H1 (cell line): ENCODE measurements around the gene SPG11. TPM values are rescaled to one million over a fixed set of nuclear protein-coding genes. Genes with fewer than 3 reads are reported as not detected.

Source experiments
- ASH2L ChIP-seq: fragments of 200-600, 300-600 bp; sonication (generic); IDR thresholded peaks from one replicate; pipeline ENCODE4 v1.7.1; 2017; ENCODE audit warnings: low read length
- ATF3 ChIP-seq: IDR thresholded peaks from 2 replicates; pipeline ENCODE4 v1.6.1; 2011; ENCODE audit warnings: low read depth, mild to moderate bottlenecking, low read length; ENCODE audit not compliant: insufficient read depth
- BCL11A ChIP-seq, 2 experiments: IDR thresholded peaks; one replicate each; pipeline ENCODE4 v1.6.1; 2011; ENCODE audit warnings: low read depth in 2 of 2, low read length in 2 of 2, mild to moderate bottlenecking in 2 of 2
- CBX5 ChIP-seq: fragments of 300-800, 300-1000 bp; sonication (generic); IDR thresholded peaks from 2 replicates; pipeline ENCODE4 v1.7.1; 2016; ENCODE audit warnings: antibody characterized with exemption, low read length, low read depth
- CEBPB ChIP-seq: IDR thresholded peaks from 2 replicates; pipeline ENCODE4 v1.6.1; 2012; ENCODE audit warnings: low read depth, low read length
- CHD1 ChIP-seq: IDR thresholded peaks from 2 replicates; pipeline ENCODE4 v1.6.1; 2012; ENCODE audit warnings: low read depth, low read length, improper control_type of control experiment
- CHD2 ChIP-seq: IDR thresholded peaks from 2 replicates; pipeline ENCODE4 v1.6.1; 2012; ENCODE audit warnings: low read length, improper control_type of control experiment
- CREB1 ChIP-seq: IDR thresholded peaks from 2 replicates; pipeline ENCODE4 v1.6.1; 2012; ENCODE audit warnings: inconsistent platforms
- FOSL1 ChIP-seq: IDR thresholded peaks from 2 replicates; pipeline ENCODE4 v1.6.1; 2011; ENCODE audit warnings: mild to moderate bottlenecking, low read depth, low read length, moderate library complexity; ENCODE audit not compliant: insufficient read depth
- GABPA ChIP-seq: IDR thresholded peaks from 2 replicates; pipeline ENCODE4 v1.6.1; 2011; ENCODE audit warnings: mild to moderate bottlenecking, low read length, moderate library complexity, borderline replicate concordance; ENCODE audit not compliant: insufficient read depth
- HDAC2 ChIP-seq, 2 experiments: fragments of 300-600 bp in 1 of 2; sonication (generic) in 1 of 2; IDR thresholded peaks; 2 replicates each; pipeline ENCODE4 v1.6.1; 2011 to 2012; ENCODE audit warnings: low read depth in 2 of 2, low read length in 2 of 2, mild to moderate bottlenecking in 2 of 2, moderate library complexity in 2 of 2, borderline replicate concordance in 1 of 2, inconsistent platforms in 1 of 2
- JUN ChIP-seq: IDR thresholded peaks from 2 replicates; pipeline ENCODE4 v1.6.1; 2011; ENCODE audit warnings: low read depth, mild to moderate bottlenecking, improper control_type of control experiment, low read length
- KDM5A ChIP-seq: fragments of 200-600 bp; IDR thresholded peaks from 2 replicates; pipeline ENCODE4 v1.7.1; 2012; ENCODE audit warnings: mild to moderate bottlenecking, low read length, inconsistent platforms, mixed read lengths
- MAFK ChIP-seq: IDR thresholded peaks from 2 replicates; pipeline ENCODE4 v1.6.1; 2012; ENCODE audit warnings: low read depth, mild to moderate bottlenecking, improper control_type of control experiment, low read length
- MAX ChIP-seq: IDR thresholded peaks from 2 replicates; pipeline ENCODE4 v1.6.1; 2012; ENCODE audit warnings: inconsistent platforms
- NANOG ChIP-seq: IDR thresholded peaks from 2 replicates; pipeline ENCODE4 v1.6.1; 2011; ENCODE audit warnings: low read length, low read depth, mild to moderate bottlenecking, inconsistent platforms; ENCODE audit not compliant: insufficient read depth, poor library complexity, severe bottlenecking
- PHF8 ChIP-seq: fragments of 200-600 bp; sonication (generic); conservative IDR thresholded peaks from 2 replicates; pipeline ENCODE4 v1.7.1; 2012; ENCODE audit warnings: low read depth, mild to moderate bottlenecking, inconsistent platforms, low read length, moderate library complexity
- POLR2A ChIP-seq, 2 experiments: IDR thresholded peaks; 1 replicate in 1 of 2; 2 replicates in 1 of 2; pipeline ENCODE4 v1.6.1; 2011; ENCODE audit warnings: low read depth in 2 of 2, low read length in 2 of 2, mild to moderate bottlenecking in 2 of 2; ENCODE audit errors: control extremely low read depth in 1 of 2
- POU5F1 ChIP-seq: IDR thresholded peaks from 2 replicates; pipeline ENCODE4 v1.6.1; 2011; ENCODE audit warnings: low read depth, mild to moderate bottlenecking, low read length, moderate library complexity
- RNF2 ChIP-seq: fragments of 200-900, 300-1000 bp; sonication (generic); IDR thresholded peaks from 2 replicates; pipeline ENCODE4 v1.7.1; 2016; ENCODE audit warnings: borderline replicate concordance, low read depth, mild to moderate bottlenecking, antibody characterized with exemption, low read length; ENCODE audit not compliant: poor library complexity, severe bottlenecking; ENCODE audit errors: missing control alignments
- SAP30 ChIP-seq: fragments of 300-600 bp; sonication (generic); IDR thresholded peaks from 2 replicates; pipeline ENCODE4 v1.7.1; 2012; ENCODE audit warnings: low read length, moderate library complexity, mild to moderate bottlenecking, inconsistent platforms; ENCODE audit not compliant: insufficient read depth, insufficient replicate concordance
- SP2 ChIP-seq: IDR thresholded peaks from 2 replicates; pipeline ENCODE4 v1.6.1; 2012; ENCODE audit warnings: mild to moderate bottlenecking, low read length, inconsistent platforms
- TAF1 ChIP-seq: IDR thresholded peaks from 2 replicates; pipeline ENCODE4 v1.6.1; 2011; ENCODE audit warnings: mild to moderate bottlenecking, low read depth, low read length
- TEAD4 ChIP-seq: IDR thresholded peaks from 2 replicates; pipeline ENCODE4 v1.6.1; 2012; ENCODE audit warnings: low read depth, low read length, inconsistent platforms, mixed read lengths
- YY1 ChIP-seq: IDR thresholded peaks from 2 replicates; pipeline ENCODE4 v1.6.1; 2011; ENCODE audit warnings: low read depth, mild to moderate bottlenecking, low read length
- polyA plus RNA-seq, 7 experiments: library from polyadenylated mRNA; depleted of rRNA in 3 of 7; stranded (reverse) in 5 of 7; unstranded in 2 of 7; fragments of >200 nt in 5 of 7; fragments of 200-250 nt in 2 of 7; gene quantifications; 1 replicate in 5 of 7; 2 replicates in 1 of 7; 4 replicates in 1 of 7; pipeline versions ENCODE4 v1.2.1 to v1.2.3, GENCODE V29; 2011 to 2013; ENCODE audit warnings: missing spikeins in 2 of 7, mixed read lengths in 2 of 7
- total RNA-seq: library from RNA; stranded (reverse); fragmentation: NEBNext Ultra II Directional; extraction: Animal tissue kit (Norgen Biotek cat#: 25700); gene quantifications from 2 replicates; pipeline ENCODE4 v1.2.1, GENCODE V29; 2021

Gene SPG11
- total and polyA plus RNA-seq, 2 of the 8 experiments (the other 6 are each of a cell fraction or from before 2014, with no cell fraction given) = 37.1 to 38.6 TPM

- no peak for TF ChIP-seq FOSL1
- TF ChIP-seq PHF8 = peak; percentile 55
- no peak for TF ChIP-seq RNF2
- TF ChIP-seq TEAD4 = peak; percentile 22; the same call in 1 of the 2 replicates
- no peak for TF ChIP-seq MAFK
- TF ChIP-seq CHD1 = no peak
- TF ChIP-seq POLR2A (IDR thresholded peaks at IDR 0.05; ENCODE audit: control extremely low read depth in 1 of 2, low read depth in 2 of 2, low read length in 2 of 2) = peak; percentile 93 to 97
- no peak for TF ChIP-seq POU5F1
- no peak for TF ChIP-seq CBX5
- TF ChIP-seq ATF3 = no peak
- no peak for TF ChIP-seq SP2
- no peak; a peak in 1 of 4 replicates for TF ChIP-seq HDAC2 (IDR thresholded peaks at IDR 0.05; ENCODE audit: borderline replicate concordance in 1 of 2, low read depth in 2 of 2, low read length in 2 of 2)
- no peak for TF ChIP-seq BCL11A (IDR thresholded peaks at IDR 0.05; ENCODE audit: low read depth in 2 of 2, low read length in 2 of 2)
- TF ChIP-seq GABPA = no peak
- peak; percentile 79 for TF ChIP-seq SAP30
- peak; percentile 12 for TF ChIP-seq ASH2L
- TF ChIP-seq KDM5A = no peak
- TF ChIP-seq CREB1 = peak; percentile 98
- no peak for TF ChIP-seq JUN
- peak; percentile 6; the same call in 1 of the 2 replicates for TF ChIP-seq MAX
- TF ChIP-seq CHD2 = peak; percentile 88
- no peak for TF ChIP-seq YY1
- peak; percentile 88 for TF ChIP-seq TAF1
- TF ChIP-seq CEBPB = no peak
- TF ChIP-seq NANOG = no peak
Observed at GRCh38 chr15:44711096-44711742, 47.8 kb upstream of the SPG11 start, which contains the start of the genes B2M and PATL2 (continued).
